Measurements from ENCODE around the gene INSYN2B.

DNA sequence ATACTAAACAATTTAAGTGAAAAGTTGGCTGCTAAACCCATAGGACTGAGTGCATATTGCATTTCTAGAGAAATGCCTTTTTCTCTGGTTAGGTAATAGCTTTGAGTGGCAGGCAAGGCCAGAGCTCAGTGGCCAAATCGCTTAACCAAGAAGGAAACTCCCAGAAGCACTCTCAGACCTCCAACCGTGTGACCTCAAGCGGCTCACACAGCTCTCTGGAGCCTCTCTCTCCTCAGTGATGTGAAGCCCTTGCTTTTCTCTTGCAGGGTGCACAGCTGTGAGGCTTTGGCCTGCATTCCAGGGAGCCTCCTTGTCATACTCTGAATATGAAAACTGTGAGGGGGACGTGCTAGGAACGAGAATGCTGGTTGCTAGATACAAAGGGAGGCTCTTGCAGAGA is 106.7 kb downstream of the INSYN2B start:
- TF ChIP-seq, protein P1, sequence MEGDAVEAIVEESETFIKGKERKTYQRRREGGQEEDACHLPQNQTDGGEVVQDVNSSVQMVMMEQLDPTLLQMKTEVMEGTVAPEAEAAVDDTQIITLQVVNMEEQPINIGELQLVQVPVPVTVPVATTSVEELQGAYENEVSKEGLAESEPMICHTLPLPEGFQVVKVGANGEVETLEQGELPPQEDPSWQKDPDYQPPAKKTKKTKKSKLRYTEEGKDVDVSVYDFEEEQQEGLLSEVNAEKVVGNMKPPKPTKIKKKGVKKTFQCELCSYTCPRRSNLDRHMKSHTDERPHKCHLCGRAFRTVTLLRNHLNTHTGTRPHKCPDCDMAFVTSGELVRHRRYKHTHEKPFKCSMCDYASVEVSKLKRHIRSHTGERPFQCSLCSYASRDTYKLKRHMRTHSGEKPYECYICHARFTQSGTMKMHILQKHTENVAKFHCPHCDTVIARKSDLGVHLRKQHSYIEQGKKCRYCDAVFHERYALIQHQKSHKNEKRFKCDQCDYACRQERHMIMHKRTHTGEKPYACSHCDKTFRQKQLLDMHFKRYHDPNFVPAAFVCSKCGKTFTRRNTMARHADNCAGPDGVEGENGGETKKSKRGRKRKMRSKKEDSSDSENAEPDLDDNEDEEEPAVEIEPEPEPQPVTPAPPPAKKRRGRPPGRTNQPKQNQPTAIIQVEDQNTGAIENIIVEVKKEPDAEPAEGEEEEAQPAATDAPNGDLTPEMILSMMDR (IDR thresholded peaks at IDR 0.05; ENCODE audit: poor library complexity): no peak
- TF ChIP-seq EZH2 (IDR thresholded peaks at IDR 0.05; ENCODE audit: borderline replicate concordance): no peak
- no peak for TF ChIP-seq EZH2phosphoT487 (IDR thresholded peaks at IDR 0.05; ENCODE audit: low read depth, severe bottlenecking, unreplicated experiment)

All from hepatocyte (in vitro differentiated cells).